Upper lobe of left lung (tissue), 6 donors: ENCODE results near the gene GMPPB. TPM values are rescaled to one million over a fixed set of nuclear protein-coding genes. Genes with fewer than 3 reads are reported as not detected.

ENCODE experiments used
- ATAC-seq, 2 donors: fragments of 200-7000 bp; cut with Tn5 transposase; one replicate each; pipeline ENCODE4 v1.9.1; 2022; ENCODE audit warnings: mild to moderate bottlenecking in 2 of 2, moderate library complexity in 2 of 2; ENCODE audit not compliant: low FRiP score in 2 of 2
- DNase-seq, 2 donors: peaks; one replicate each; pipeline ENCODE4 v3.0.0-alpha.2; 2019 to 2020
- H3K27ac ChIP-seq, 4 donors: fragments of 200-600 bp; sonication (generic); one replicate each; pipeline ENCODE4 v1.5.1; 2016 to 2019
- H3K27me3 ChIP-seq, 4 donors: fragments of 200-600 bp; sonication (generic); one replicate each; pipeline ENCODE4 v1.5.1; 2017 to 2019
- H3K36me3 ChIP-seq, 4 donors: fragments of 200-600 bp; sonication (generic); one replicate each; pipeline ENCODE4 v1.5.1; 2016 to 2019
- H3K4me1 ChIP-seq, 4 donors: fragments of 200-600 bp; sonication (generic); one replicate each; pipeline ENCODE4 v1.5.1; 2018 to 2019
- H3K4me3 ChIP-seq, 4 donors: fragments of 200-600 bp; sonication (generic); one replicate each; pipeline ENCODE4 v1.5.1; 2017 to 2019; ENCODE audit warnings: mild to moderate bottlenecking in 2 of 4, moderate library complexity in 1 of 4
- H3K9me3 ChIP-seq, 4 donors: fragments of 200-600 bp; sonication (generic); one replicate each; pipeline ENCODE4 v1.5.1; 2018 to 2019
- EP300 ChIP-seq, 4 donors: sonication (generic); formaldehyde crosslinking; IDR thresholded peaks; one replicate each; pipeline ENCODE4 v1.5.1; 2017; ENCODE audit warnings: antibody characterized with exemption in 4 of 4, control low read depth in 2 of 4
- POLR2A ChIP-seq, 4 donors: fragments of 450-650 bp; IDR thresholded peaks; one replicate each; pipeline ENCODE4 v1.5.1; 2016 to 2017; ENCODE audit warnings: antibody characterized with exemption in 4 of 4, mild to moderate bottlenecking in 2 of 4
- WGBS, 2 donors: methylation state at CpG; one replicate each; pipeline ENCODE4 v1.1.5; 2017 to 2018; 5-methylcytosine and 5-hydroxymethylcytosine counted together
- small RNA-seq, 4 donors: library from RNA; depleted of rRNA; stranded (forward); fragments of <200 nt; gene quantifications; one replicate each; pipeline ENCODE3, GENCODE V24; 2016
- total RNA-seq, 6 donors: library from RNA; depleted of rRNA in 4 of 6; stranded (reverse); fragments of >200 nt in 4 of 6; gene quantifications; one replicate each; pipeline versions ENCODE4 v1.1.0 to v1.2.1, GENCODE V29; 2016 to 2021
- TF ChIP-seq, protein P1 (sequence below), 6 experiments: fragments of 450-650 bp in 4 of 6; fragments of 200-600 bp in 2 of 6; sonication (generic) in 2 of 6; IDR thresholded peaks; one replicate each; pipeline ENCODE4 v1.5.1; 2016 to 2019; ENCODE audit warnings: antibody characterized with exemption in 6 of 6
- donor health status: DM: no; HTN: no; CAD: no; lungs with moderate emphysema.
- donor health status: DM: no; HTN: yes; CAD: no; lungs with severe emphysema.

Gene GMPPB
- total RNA-seq, 6 donors from 2014 or later: 17.8 to 45.8 (median 41.3) TPM

DNA sequence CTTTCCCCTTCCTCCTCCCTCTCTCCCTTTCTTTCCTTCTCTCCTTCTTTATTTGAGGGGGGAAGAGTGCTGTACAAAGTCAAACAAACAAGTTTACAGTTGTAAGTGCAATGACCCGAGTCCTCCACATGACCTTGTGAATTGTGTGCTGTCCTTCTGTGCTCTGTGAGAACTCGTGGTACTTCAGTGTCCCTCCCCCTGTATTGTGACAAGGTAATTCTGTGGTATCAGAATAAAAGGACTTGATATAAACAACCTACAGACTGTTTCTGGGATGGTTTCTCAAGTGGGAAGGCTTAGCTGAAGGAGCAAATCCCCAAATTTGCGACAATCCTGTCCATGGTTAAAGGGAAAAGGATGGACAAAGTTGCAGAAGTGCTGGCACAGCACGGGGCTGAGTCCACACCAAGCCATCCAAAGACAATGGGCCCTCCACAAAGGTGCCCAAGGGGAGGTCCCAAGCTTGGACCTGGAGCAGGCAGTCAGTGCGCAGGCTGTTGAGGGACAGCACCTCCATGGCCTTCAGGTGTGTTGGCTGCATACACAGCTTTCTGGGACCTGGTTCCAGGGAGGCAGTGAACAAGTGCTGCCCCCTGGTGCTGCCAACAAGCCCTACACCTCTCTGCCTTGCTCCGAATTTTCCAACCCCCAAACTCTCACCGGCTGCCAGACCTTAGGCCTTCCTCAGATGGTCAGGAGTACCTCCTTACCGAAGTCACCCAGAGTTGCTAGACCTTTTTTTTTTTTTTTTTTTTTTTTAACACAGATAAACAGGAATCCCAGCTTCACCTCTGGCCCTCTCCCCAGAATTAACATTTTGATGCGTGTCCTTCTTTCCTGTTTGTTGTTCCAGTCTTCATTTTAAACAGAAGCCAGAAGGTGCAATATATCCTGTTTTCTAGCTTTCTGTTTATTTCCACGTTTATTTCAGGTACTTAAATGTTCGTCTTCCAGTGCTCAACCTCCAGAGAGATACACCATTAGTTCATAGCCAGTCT is 52.2 kb downstream of the GMPPB start:
- Histone ChIP-seq H3K4me1 (peaks cover 14 to 31% (median 16%) of the 10 kb centered on the region in 4 donors), H3K36me3 (peaks cover 0 to 11% (median 6%) of the 10 kb centered on the region in 4 donors), H3K9me3 (no peaks in the 10 kb centered on the region), H3K4me3 (no peak overlapping the region), H3K27me3 (no peaks in the 10 kb centered on the region), H3K27ac (no peak overlapping the region)
- no peak for ATAC-seq
- 43 to 51% methylated on average over 11 of the region's 11 CpGs for WGBS, 2 donors
- TF ChIP-seq POLR2A (IDR thresholded peaks at IDR 0.05): no peak
- TF ChIP-seq, protein P1, sequence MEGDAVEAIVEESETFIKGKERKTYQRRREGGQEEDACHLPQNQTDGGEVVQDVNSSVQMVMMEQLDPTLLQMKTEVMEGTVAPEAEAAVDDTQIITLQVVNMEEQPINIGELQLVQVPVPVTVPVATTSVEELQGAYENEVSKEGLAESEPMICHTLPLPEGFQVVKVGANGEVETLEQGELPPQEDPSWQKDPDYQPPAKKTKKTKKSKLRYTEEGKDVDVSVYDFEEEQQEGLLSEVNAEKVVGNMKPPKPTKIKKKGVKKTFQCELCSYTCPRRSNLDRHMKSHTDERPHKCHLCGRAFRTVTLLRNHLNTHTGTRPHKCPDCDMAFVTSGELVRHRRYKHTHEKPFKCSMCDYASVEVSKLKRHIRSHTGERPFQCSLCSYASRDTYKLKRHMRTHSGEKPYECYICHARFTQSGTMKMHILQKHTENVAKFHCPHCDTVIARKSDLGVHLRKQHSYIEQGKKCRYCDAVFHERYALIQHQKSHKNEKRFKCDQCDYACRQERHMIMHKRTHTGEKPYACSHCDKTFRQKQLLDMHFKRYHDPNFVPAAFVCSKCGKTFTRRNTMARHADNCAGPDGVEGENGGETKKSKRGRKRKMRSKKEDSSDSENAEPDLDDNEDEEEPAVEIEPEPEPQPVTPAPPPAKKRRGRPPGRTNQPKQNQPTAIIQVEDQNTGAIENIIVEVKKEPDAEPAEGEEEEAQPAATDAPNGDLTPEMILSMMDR (IDR thresholded peaks at IDR 0.05): peak; percentile 74 to 89 (median 82)
- peak in 1 of 2 donors; percentile 77 for DNase-seq

DNA sequence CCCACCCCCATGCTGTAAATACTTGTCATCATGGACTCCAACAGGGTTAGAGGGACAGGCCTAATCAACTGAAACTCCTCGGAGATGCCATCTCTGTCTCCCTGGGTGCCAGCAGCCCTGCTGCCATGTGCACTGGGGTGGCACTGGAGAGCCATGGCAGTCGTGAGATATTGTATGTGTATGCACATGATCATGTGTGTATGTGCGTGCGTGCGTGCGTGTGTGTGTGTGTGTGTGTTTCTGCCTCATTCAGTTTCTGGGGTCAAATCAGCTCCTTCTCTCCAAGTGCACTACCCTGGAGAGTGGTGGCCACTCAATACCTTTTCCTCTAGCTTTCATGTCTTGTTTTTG is 52.8 kb downstream of the GMPPB start:
- Histone ChIP-seq H3K4me1 (peaks cover 14 to 28% (median 16%) of the 10 kb centered on the region in 4 donors), H3K27me3 (no peaks in the 10 kb centered on the region), H3K36me3 (peaks cover 0 to 4% (median under 1%) of the 10 kb centered on the region in 4 donors), H3K27ac (no peak overlapping the region), H3K4me3 (no peak overlapping the region), H3K9me3 (no peaks in the 10 kb centered on the region)
- no peak for ATAC-seq
- TF ChIP-seq EP300 (IDR thresholded peaks at IDR 0.05): no peak
- TF ChIP-seq, protein P1 (IDR thresholded peaks at IDR 0.05): no peak
- 65 to 80% methylated on average over 6 of the region's 6 CpGs for WGBS, 2 donors
- DNase-seq: no peak

Small RNA genes lying within 50 kb of the gene (small RNA-seq; reads per million reads assigned to genes)
- gene AMIGO3 (0 reads per million in 4 donors), gene COX6CP14 (0 reads per million in 4 donors)

Other genes with a start within 250 kb of the GMPPB start
- gene BSN, start 169.5 kb downstream of the GMPPB start, total RNA-seq: 1 to 10 TPM in 2 of 6 donors, under 1 TPM in 4; 0.39 to 1.1 (median 0.72) TPM
- 100 to 1,000 TPM in 1 of 6 donors, 10 to 100 TPM in 5; 54.7 to 104 (median 92.8) TPM for gene APEH, start 49.6 kb downstream of the GMPPB start, total RNA-seq
- gene MST1, start 34.5 kb downstream of the GMPPB start, total RNA-seq: 10 to 100 TPM in 5 of 6 donors, 1 to 10 TPM in 1; 8.9 to 58.7 (median 18.1) TPM
- gene RNF123, start 34.4 kb downstream of the GMPPB start, total RNA-seq: 10 to 100 TPM; 14.2 to 71.2 (median 42.2) TPM
- 1 to 10 TPM in 4 of 6 donors, under 1 TPM in 2; 0.13 to 3.2 (median 1.9) TPM for gene AMIGO3, start 4.3 kb downstream of the GMPPB start, total RNA-seq
- gene IP6K1, start 62.6 kb upstream of the GMPPB start, total RNA-seq: 10 to 100 TPM; 42.0 to 63.9 (median 49.7) TPM
- 10 to 100 TPM in 1 of 6 donors, 1 to 10 TPM in 4, under 1 TPM in 1; 0.66 to 21.9 (median 7.0) TPM for gene CDHR4, start 75.9 kb upstream of the GMPPB start, total RNA-seq
- gene INKA1, start 79.3 kb upstream of the GMPPB start, total RNA-seq: 10 to 100 TPM in 2 of 6 donors, 1 to 10 TPM in 4; 5.0 to 13.6 (median 7.4) TPM
- gene UBA7, start 90.0 kb upstream of the GMPPB start, total RNA-seq: 100 to 1,000 TPM in 4 of 6 donors, 10 to 100 TPM in 2; 58.8 to 330 (median 118) TPM
- gene TRAIP, start 132.6 kb upstream of the GMPPB start, total RNA-seq: 1 to 10 TPM; 1.4 to 9.4 (median 3.5) TPM
- under 1 TPM in 1 of 6 donors, not detected in 5; 0.43 TPM for gene CAMKV, start 146.0 kb upstream of the GMPPB start, total RNA-seq
- 10 to 100 TPM; 24.5 to 97.4 (median 36.4) TPM for gene MST1R, start 179.9 kb upstream of the GMPPB start, total RNA-seq
- gene MON1A, start 205.9 kb upstream of the GMPPB start, total RNA-seq: 10 to 100 TPM in 5 of 6 donors, 1 to 10 TPM in 1; 8.0 to 28.3 (median 15.0) TPM
- 100 to 1,000 TPM in 3 of 6 donors, 10 to 100 TPM in 3; 67.9 to 380 (median 123) TPM for gene RBM6, start 216.2 kb upstream of the GMPPB start, total RNA-seq